GM19239 (cell line): ENCODE data around the gene MTMR12.
A peak's percentile ranks its signal among the peaks of the same experiment; 100 is the strongest.
"Not testable (repeated sequence)": the region's sequence is repeated elsewhere in the genome, so short reads cannot be mapped to it uniquely, and the experiment has no call there.

Experiments
- DNase-seq: peaks from one replicate; pipeline ENCODE4 v3.0.0; 2011; ENCODE audit warnings: low spot score; ENCODE audit not compliant: insufficient read length
- FAIRE-seq: peaks from 2 replicates; lab custom pipeline; 2011; peaks lifted over from hg19 to GRCh38; lab: Jason Lieb, UNC

The MTMR12 gene

DNA sequence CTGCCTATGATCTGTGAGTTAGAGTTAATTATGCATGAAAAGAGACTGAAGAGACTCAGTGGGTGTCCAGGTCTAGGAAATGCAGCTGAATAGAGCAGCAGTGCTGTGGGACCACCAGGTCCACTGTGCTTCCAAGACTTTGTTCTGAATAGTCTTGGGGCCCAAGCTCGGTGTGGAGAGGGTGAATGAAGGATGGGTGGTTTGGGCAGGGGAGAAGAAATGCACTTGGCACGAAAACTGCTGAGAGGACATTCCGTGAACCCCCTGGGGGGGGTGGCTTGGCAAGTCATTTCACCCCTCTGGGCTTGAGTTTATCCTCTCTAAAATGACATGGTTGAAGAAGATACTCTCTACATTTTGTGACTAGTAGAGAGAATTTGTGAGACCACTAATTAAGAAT, 102.6 kb downstream of the MTMR12 start:
- DNase-seq (no peak), FAIRE-seq (peak; percentile 44)

DNA sequence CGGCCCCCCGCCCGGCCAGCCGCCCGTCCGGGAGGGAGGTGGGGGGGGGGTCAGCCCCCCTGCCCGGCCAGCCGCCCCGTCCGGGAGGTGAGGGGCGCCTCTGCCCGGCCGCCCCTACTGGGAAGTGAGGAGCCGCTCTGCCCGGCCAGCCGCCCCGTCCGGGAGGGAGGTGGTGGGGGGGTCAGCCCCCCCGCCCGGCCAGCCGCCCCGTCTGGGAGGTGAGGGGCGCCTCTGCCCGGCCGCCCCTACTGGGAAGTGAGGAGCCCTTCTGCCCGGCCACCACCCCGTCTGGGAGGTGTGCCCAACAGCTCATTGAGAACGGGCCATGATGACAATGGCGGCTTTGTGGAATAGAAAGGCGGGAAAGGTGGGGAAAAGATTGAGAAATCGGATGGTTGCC, 103.9 kb downstream of the MTMR12 start:
- not testable (repeated sequence) for DNase-seq, FAIRE-seq

DNA sequence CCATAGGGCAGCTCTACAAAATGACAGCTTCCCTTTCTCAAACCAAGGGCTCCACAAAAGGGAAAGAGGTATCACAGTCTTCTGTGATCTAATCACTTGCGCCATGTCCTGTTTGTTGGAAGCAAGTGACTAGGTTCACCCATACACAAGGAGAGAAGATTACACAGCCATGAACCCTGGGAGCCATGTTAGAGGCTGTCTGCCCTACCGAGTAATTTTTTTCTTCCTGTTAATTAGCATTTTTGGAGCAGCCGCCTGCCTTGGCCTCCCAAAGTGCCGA, 105.4 kb downstream of the MTMR12 start:
- FAIRE-seq, result no peak
- DNase-seq, result no peak

DNA sequence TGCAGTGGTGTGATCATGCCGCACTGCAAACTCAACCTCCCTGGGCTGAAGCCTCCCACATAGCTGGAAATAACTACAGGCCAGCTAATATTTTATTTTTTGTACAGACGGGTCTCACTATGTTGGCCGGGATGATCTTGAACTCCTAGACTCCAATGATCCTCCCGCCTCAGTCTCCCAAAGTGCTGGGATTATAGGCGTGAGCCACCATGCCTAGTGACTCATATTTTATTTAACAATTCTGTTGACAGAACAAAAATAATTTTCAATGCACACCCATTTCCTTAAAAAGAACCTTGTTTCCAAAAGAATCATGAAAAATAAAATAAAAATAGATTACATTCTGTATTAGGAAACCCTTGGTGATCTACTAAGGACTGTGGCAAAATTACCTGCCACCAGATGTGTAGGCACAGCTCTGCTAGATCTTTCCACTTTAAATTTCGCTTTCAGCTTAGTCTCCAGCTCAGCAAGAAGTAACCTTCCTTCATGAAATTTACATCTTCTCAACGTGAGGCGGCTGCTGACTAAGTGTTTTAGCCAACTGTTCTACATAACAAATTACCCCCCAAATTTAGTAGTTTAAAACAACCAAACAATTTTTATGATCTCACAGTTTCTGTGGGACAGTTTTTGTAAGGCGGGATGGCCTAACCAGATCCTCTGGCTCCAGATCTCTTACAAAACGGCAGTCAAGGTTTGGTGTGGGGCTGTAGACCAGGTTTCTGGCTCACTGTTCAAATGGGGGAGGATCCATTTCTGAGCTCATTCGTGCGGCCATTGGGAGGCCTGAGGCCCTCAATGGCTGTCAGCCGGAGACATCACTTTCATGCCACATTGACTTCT, 106.0 kb downstream of the MTMR12 start:
- FAIRE-seq (no peak), DNase-seq (no peak)

DNA sequence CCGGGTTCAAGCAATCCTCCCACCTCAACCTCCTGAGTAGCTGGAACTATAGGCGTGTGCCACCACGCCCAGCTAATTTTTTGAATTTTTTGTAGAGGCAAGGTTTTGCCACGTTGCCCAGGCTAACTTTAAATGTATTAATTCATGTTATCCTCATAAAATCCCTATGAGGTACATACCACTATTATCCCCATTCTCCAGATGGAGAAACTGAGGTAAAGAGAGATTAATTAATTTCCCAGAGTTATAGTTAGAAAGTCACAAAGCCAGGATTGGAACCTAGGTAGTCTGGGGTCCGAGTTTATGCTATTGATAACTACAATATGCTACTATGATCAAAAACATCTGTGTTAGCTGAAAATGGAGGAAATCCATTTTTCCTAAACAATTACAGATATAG, 106.7 kb downstream of the MTMR12 start:
- DNase-seq, result no peak
- FAIRE-seq, result no peak

DNA sequence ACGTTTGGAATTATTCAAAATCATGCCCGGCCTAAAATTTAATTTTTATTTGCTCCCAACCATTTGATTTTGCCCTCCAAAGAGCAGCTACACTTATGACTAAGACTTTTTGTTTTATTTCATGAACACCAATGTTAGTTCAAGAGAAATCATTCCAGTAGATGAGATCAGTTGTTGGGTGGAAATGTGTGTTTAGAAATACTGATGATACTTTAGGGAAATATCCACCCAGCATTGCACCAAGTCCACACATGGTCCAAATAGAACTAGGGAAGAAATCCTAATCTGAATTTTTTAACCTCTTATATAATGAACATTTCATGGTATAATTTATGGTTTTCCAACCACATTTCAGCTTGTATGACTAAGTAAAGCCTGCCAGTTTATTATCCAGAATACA, 110.3 kb downstream of the MTMR12 start:
- no peak for DNase-seq
- no peak for FAIRE-seq

DNA sequence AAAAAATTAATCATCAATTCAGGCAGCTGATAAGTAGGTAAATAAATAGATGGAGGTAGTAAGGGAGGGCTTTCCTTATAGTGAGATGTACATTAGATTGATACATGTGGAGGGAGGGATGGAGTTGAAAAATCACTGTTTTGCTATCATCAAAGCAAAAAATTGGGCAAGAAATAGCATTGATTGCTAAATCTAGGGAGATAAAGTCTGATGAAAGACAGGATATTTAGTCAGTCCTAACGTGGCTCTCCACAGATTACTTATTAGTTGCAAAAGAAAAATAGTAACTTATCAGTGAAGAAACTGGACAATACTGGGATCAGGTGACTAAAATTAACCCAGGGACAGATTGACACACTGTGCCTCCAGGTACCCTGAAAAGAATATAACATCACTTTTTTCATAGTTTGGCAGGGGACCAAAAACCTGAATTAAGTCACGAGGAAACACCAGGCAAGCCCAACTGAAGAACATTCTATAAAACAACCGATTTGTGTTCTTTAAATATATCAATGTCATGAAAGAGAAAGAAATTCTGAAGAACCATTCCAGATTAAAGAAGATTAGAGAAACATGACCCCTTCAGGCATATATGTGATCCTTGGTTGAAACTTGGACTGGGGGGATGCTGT, 111.5 kb downstream of the MTMR12 start:
- FAIRE-seq (no peak), DNase-seq (no peak)

DNA sequence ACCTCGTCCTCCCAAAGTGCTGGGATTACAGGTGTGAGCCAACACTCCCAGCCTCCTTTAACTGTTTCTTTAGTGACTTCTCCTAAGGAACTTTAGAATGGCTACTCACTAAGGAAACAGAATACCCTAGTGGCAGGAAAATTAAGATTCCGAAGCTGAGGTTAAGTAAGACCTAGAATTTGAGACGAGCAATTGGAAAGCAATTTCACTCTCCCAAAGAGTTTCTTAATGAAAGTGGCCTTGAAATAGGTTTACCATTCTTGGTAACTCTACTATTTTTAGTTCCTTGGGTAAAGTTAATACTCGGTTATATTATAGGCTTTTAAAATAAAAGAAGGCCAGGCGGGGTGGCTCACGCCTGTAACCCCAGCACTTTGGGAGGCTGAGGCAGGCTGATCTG, 115.7 kb downstream of the MTMR12 start:
- no peak for FAIRE-seq

DNA sequence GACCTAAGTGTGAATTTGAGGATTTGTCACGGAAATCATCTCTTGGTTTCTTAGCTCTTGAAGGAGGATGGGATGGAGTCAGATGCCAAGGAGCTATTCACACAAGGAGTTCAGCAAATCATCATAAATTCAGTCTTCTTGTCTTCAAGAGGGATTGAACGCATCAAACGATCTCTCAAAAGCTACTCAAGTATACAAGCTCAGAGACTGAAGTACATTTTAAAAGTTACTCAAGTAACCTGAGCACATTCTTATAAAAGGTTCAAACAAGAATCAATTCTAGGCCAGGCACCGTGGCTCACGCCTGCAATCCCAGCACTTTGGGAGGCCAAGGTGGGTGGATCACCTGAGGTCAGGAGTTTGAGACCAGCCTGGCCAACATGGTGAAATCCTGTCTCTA, 117.5 kb downstream of the MTMR12 start:
- FAIRE-seq (no peak), DNase-seq (no peak)

More for the DNA sequence above, 115.7 kb downstream of the MTMR12 start:
- no peak for DNase-seq

DNA sequence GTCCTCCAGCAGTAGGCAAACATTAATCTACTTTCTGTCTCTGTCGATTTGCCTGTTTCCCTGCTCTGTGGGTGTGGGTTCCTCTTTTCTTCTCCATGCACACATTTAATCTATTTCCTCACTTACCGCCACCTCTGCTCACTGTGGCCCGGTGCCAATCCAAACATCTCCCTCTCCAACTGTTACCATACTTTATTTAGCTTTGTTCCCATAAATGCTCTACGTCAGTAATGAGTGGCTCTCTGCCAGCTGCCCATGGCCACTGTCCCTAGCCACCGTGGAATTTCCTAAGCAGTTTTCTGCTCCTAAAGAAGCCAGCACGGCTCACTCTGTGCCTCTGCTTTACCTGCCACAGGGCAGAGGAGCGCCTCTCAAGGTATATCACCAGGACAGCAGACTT, 119.1 kb downstream of the MTMR12 start:
- no peak for DNase-seq
- peak; percentile 60 for FAIRE-seq

DNA sequence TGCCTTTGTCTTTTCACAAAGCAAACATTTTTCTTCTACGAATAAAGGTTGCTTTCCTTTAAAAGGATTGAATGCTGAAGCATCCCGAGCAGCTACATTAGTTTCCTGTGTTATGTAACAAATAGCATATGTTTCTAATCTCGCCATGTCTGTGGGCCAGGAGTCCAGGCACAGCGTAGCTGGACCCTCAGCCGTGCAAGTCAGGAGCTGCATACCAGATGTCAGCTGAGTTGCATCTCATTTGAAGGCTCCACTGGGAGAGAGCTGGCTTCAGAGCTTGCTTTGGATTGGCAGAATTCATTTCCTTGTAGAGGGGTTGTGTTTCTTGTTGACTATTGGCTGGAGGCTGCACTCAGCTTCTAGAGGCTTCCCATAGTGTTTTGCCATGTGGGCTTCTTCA, 122.6 kb downstream of the MTMR12 start:
- DNase-seq (no peak), FAIRE-seq (no peak)

DNA sequence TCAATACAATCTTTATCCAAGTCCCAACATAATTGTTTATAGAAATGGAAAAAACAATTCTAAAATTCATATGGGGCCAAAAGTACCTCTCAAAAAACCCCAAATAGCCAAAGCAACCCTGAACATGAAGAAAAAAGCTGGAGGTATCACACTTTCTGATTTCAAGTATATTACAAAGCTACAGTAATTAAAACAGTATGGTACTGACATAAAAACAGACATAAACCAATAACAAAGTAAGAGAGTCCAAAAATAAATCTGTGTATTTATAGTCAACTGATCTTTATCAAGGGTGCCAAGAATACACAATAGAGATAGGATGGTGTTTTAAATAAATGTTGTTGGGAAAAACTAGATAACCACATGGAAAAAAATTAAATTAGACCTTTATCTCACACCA, 125.1 kb downstream of the MTMR12 start:
- FAIRE-seq (no peak), DNase-seq (no peak)

DNA sequence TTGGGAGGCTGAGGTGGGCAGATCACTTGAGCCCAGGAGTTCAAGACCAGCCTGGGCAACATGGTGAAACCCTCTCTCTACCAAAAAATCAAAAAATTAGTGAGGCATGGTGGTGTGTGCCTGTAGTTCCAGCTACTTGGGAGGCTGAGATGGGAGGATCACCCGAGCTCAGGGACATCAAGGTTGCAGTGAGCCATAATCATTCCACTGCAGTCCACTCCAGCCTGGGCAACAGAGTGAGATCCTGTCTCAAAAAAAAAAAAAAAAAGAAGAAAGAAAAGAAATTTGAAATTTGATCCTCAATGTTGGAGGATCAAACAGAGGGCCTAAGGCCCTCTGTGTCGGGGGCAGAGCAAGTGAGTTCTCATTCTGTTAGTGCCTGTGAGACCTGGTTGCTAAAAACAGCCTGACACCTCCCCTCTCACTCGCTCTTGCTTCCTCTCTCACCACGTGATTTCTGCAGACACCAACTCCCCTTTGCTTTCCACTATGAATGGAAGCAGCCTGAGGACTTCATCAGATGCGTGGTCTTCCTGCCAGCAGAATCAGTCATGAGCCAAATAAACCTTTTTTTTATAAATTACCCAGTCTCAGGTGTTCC, 130.2 kb downstream of the MTMR12 start:
- FAIRE-seq (peak; percentile 11), DNase-seq (no peak)
